ENCODE data around the gene CACNA1I.
A peak's percentile ranks its signal among the peaks of the same experiment; 100 is the strongest.

Gene CACNA1I

GRCh38 chr22:39707351-39707750, 136.8 kb downstream of the CACNA1I start:
- peak in 1 of 10 donors; percentile 76 for DNase-seq
- intact Hi-C loops (cut with DNase I), result no loop called here

GRCh38 chr22:39707816-39708215, 137.3 kb downstream of the CACNA1I start:
- intact Hi-C loops (cut with DNase I), result no loop called here
- DNase-seq, result no peak

- intact Hi-C loops (cut with DNase I), result no loop called here
- DNase-seq, result peak in 3 of 10 donors; percentile 17 to 79 (median 18)
These were observed 140.0 kb downstream of the CACNA1I start for GRCh38 chr22:39710380-39711150.

- intact Hi-C loops (cut with DNase I), result no loop called here
These were observed 141.5 kb downstream of the CACNA1I start for GRCh38 chr22:39712081-39712480.

GRCh38 chr22:39712751-39713525, 142.4 kb downstream of the CACNA1I start:
- peak in 3 of 10 donors; percentile 20 to 65 (median 49) for DNase-seq
- intact Hi-C loops (cut with DNase I), result no loop called here

More at GRCh38 chr22:39712081-39712480, 141.5 kb downstream of the CACNA1I start:
- DNase-seq, result peak in 2 of 10 donors; percentile 42 to 59

GRCh38 chr22:39713799-39714290, 143.3 kb downstream of the CACNA1I start:
- DNase-seq, result peak in 2 of 10 donors; percentile 36 to 45
- intact Hi-C loops (cut with DNase I), result loop anchor here (2.0 kb wide), 1 partner anchor 61 kb away; no protein-coding TSS in a partner anchor

GRCh38 chr22:39714321-39714720, 143.8 kb downstream of the CACNA1I start:
- intact Hi-C loops (cut with DNase I), result loop anchor here (2.0 kb wide), 1 partner anchor 60 kb away; no protein-coding TSS in a partner anchor
- peak in 2 of 10 donors; percentile 58 to 77 for DNase-seq

GRCh38 chr22:39715778-39716495, 145.4 kb downstream of the CACNA1I start:
- intact Hi-C loops (cut with DNase I), result loop anchor here (2.0 kb wide), 1 partner anchor 59 kb away; no protein-coding TSS in a partner anchor
- peak in 3 of 10 donors; percentile 10 to 80 (median 55) for DNase-seq

GRCh38 chr22:39716534-39716933, 146.0 kb downstream of the CACNA1I start:
- intact Hi-C loops (cut with DNase I), result no loop called here
- peak in 1 of 10 donors; percentile 48 for DNase-seq

- intact Hi-C loops (cut with DNase I), result no loop called here
- DNase-seq, result peak in 3 of 10 donors; percentile 29 to 40 (median 35)
These were observed 146.5 kb downstream of the CACNA1I start for GRCh38 chr22:39717099-39717498.

GRCh38 chr22:39718206-39718605, 147.7 kb downstream of the CACNA1I start:
- DNase-seq, result peak in 3 of 10 donors; percentile 6 to 67 (median 57)
- intact Hi-C loops (cut with DNase I), result no loop called here

GRCh38 chr22:39718921-39719475, 148.4 kb downstream of the CACNA1I start:
- DNase-seq, result peak in 3 of 10 donors; percentile 31 to 71 (median 66)
- intact Hi-C loops (cut with DNase I), result no loop called here

GRCh38 chr22:39719559-39720450, 149.3 kb downstream of the CACNA1I start:
- DNase-seq, result peak in 3 of 10 donors; percentile 18 to 72 (median 55)
- intact Hi-C loops (cut with DNase I), result no loop called here

- DNase-seq, result peak in 1 of 10 donors; percentile 35
- intact Hi-C loops (cut with DNase I), result no loop called here
These were observed 150.9 kb downstream of the CACNA1I start for GRCh38 chr22:39721206-39722031.

- intact Hi-C loops (cut with DNase I), result no loop called here
- peak in 1 of 10 donors; percentile 55 for DNase-seq
These were observed 151.4 kb downstream of the CACNA1I start for GRCh38 chr22:39722032-39722325.

- peak in 1 of 10 donors; percentile 28 for DNase-seq
- intact Hi-C loops (cut with DNase I), result no loop called here
These were observed 151.9 kb downstream of the CACNA1I start for GRCh38 chr22:39722501-39722900.

GRCh38 chr22:39723463-39723862, 152.9 kb downstream of the CACNA1I start:
- DNase-seq, result peak in 1 of 10 donors; percentile 52
- intact Hi-C loops (cut with DNase I), result no loop called here

GRCh38 chr22:39723899-39724351, 153.4 kb downstream of the CACNA1I start:
- intact Hi-C loops (cut with DNase I), result no loop called here
- DNase-seq, result peak in 2 of 10 donors; percentile 60 to 81
